Prostate gland (tissue), 2 donors: ENCODE data around the gene ATF1. TPM values are rescaled to one million over a fixed set of nuclear protein-coding genes. Genes with fewer than 3 reads are reported as not detected.
"Not testable (repeated sequence)": the region's sequence is repeated elsewhere in the genome, so short reads cannot be mapped to it uniquely, and the experiment has no call there.

Experiments used
- DNase-seq: peaks from one replicate; pipeline ENCODE4 v3.0.0-alpha.2; 2019; ENCODE audit warnings: low spot score
- H3K27ac ChIP-seq, 2 donors: fragments of 200-600 bp; sonication (generic); 2 replicates each; pipeline ENCODE4 v1.5.1; 2017 to 2019
- H3K27me3 ChIP-seq: fragments of 200-600 bp; sonication (generic); replicated peaks from 2 replicates; pipeline ENCODE4 v1.5.1; 2019; ENCODE audit not compliant: insufficient read depth
- H3K36me3 ChIP-seq, 2 donors: fragments of 200-600 bp; sonication (generic); 1 replicate in 1 of 2; 2 replicates in 1 of 2; pipeline versions ENCODE4 v1.5.1 to v1.8.1; 2017 to 2019
- H3K4me1 ChIP-seq: fragments of 200-600 bp; sonication (generic); replicated peaks from 2 replicates; pipeline ENCODE4 v1.5.1; 2019
- H3K4me3 ChIP-seq, 2 donors: fragments of 200-600 bp; sonication (generic); 2 replicates each; pipeline ENCODE4 v1.5.1; 2017 to 2019
- H3K9me3 ChIP-seq: fragments of 200-600 bp; sonication (generic); 2 replicates; pipeline ENCODE4 v1.5.1; 2017
- POLR2A ChIP-seq: fragments of 450-650 bp; IDR thresholded peaks from one replicate; pipeline ENCODE4 v1.6.1; 2016; ENCODE audit warnings: antibody characterized with exemption, mild to moderate bottlenecking
- POLR2AphosphoS5 ChIP-seq: sonication (generic); formaldehyde crosslinking; IDR thresholded peaks from one replicate; pipeline ENCODE4 v1.6.1; 2017; ENCODE audit warnings: antibody characterized with exemption
- WGBS: methylation state at CpG from one replicate; pipeline ENCODE4 v1.1.5; 2018; 5-methylcytosine and 5-hydroxymethylcytosine counted together
- intact Hi-C: fragments of 100-400 bp; cut with DNase I; formaldehyde crosslinking; loops from one replicate; pipeline ENCODE4 v1.14.2; 2022
- total RNA-seq, 2 donors: library from RNA; depleted of rRNA; stranded (reverse); fragments of >200 nt; gene quantifications; one replicate each; pipeline ENCODE4 v1.1.0, GENCODE V29; 2016
- TF ChIP-seq, protein P1 (sequence below), 4 experiments: fragments of 200-600 bp in 2 of 4; fragments of 450-650 bp in 2 of 4; sonication (generic) in 2 of 4; IDR thresholded peaks; 1 replicate in 3 of 4; 2 replicates in 1 of 4; pipeline ENCODE4 v1.5.1; 2016 to 2019; ENCODE audit warnings: antibody characterized with exemption in 4 of 4, mild to moderate bottlenecking in 2 of 4, moderate library complexity in 2 of 4

ATF1 gene
- total RNA-seq, 2 donors from 2014 or later, result 20.2 to 27.4 TPM

DNA sequence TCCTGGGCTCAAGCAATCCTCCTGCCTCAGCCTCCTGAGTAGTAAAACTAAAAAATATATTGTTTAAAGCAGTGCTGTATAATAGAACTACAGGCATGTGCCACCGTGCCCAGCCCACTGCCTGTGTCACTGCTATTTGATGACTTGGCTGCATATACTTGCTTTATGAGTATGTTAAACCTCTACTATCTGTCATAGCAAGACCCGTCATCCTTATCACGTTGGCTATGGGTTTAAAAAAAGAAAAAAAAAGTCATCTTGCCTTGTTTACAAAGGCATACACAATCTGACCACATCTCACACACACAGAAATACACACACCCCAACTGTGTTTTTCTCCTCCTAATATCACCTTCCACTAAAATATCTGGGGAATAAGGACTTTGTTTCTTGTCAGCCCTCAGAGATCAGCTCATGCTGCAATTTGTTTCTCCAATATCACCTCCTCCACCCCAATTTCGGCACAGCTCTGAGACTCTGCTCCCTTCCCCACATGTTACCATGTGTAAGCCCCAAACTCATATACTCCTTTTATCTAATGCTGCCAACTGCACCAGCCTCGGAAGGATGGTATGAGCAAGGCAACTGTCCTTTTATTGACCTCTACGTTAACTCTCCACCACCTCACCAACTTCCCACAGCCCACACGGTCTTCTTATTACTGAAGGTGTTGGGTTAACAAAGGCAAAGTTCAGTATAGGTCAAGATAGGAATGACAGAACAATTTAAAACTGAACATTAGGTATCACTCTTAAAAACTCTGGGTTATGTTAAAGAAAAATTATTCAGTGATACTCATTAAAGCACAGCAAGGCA is 78.0 kb downstream of the ATF1 start:
- intact Hi-C loops, result no loop called here
- Histone ChIP-seq H3K4me3 (no peak overlapping the region), H3K36me3 (no peaks in the 10 kb centered on the region), H3K27ac (no peak overlapping the region), H3K4me1 (no peaks in the 10 kb centered on the region), H3K9me3 (no peaks in the 10 kb centered on the region), H3K27me3 (no peaks in the 10 kb centered on the region)
- TF ChIP-seq POLR2A (no peak), POLR2AphosphoS5 (no peak)
- TF ChIP-seq, protein P1, sequence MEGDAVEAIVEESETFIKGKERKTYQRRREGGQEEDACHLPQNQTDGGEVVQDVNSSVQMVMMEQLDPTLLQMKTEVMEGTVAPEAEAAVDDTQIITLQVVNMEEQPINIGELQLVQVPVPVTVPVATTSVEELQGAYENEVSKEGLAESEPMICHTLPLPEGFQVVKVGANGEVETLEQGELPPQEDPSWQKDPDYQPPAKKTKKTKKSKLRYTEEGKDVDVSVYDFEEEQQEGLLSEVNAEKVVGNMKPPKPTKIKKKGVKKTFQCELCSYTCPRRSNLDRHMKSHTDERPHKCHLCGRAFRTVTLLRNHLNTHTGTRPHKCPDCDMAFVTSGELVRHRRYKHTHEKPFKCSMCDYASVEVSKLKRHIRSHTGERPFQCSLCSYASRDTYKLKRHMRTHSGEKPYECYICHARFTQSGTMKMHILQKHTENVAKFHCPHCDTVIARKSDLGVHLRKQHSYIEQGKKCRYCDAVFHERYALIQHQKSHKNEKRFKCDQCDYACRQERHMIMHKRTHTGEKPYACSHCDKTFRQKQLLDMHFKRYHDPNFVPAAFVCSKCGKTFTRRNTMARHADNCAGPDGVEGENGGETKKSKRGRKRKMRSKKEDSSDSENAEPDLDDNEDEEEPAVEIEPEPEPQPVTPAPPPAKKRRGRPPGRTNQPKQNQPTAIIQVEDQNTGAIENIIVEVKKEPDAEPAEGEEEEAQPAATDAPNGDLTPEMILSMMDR (IDR thresholded peaks at IDR 0.05), result no peak
- 46% methylated on average over 7 of the region's 7 CpGs for WGBS
- DNase-seq, result no peak

DNA sequence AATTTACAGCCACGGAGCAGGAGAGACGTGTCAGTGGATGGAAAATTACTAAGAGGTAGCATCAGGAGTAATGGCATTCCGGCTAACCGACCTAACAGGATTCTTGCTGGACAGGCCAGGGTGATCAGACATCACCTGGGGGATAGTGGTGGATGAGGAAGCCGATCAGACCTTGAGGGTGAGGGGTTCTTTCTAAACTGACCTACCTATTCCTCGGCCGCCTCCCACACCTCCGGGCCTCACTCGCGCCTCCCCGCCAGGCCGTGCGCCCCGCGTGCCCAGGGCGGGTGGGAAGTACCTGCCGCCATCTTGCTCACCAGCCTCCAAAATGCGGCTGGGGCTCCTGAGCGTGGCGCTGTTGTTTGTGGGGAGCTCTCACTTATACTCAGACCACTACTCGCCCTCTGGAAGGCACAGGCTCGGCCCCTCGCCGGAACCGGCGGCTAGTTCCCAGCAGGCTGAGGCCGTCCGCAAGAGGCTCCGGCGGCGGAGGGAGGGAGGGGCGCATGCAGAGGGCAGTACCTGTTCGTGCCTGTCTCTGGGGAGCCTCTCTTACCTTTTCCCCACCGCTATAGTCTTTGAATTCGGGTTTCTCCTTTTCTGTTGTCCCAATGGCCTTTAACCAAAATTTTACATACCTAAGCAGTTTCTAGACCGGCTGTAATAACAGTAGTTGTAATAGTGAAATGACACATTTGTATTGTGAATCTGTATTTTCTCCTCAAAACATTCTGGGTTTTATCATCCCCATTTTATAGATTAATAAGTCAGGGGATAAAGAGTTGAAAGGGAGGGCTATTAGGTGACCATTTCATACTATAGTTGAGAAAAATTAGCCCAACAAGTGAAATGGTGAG is 79.0 kb downstream of the ATF1 start, which contains the start of gene TMPRSS12:
Gene TMPRSS12 (plus strand): TSS at position 290 of the 857 bp plus-strand sequence. CDS start 39 bp downstream, at position 329.
- H3K9me3 ChIP-seq, result no peaks in the 10 kb centered on the region
- H3K4me1 ChIP-seq, result no peaks in the 10 kb centered on the region
- peak within 1 kb of the TSS; percentile 48 to 61 for H3K27ac ChIP-seq
- intact Hi-C loops, result no loop called here
- DNase-seq, result peak; percentile 48
- TF ChIP-seq POLR2AphosphoS5, result no peak
- TF ChIP-seq, protein P1 (IDR thresholded peaks at IDR 0.05), result peak in 2 of 4 experiments; percentile 24 to 45
- H3K27me3 ChIP-seq, result no peaks in the 10 kb centered on the region
- 12% methylated on average over 34 of the region's 36 CpGs for WGBS
- H3K36me3 ChIP-seq, result no peaks in the 10 kb centered on the region
- peak within 1 kb of the TSS; percentile 21 to 25 for H3K4me3 ChIP-seq

DNA sequence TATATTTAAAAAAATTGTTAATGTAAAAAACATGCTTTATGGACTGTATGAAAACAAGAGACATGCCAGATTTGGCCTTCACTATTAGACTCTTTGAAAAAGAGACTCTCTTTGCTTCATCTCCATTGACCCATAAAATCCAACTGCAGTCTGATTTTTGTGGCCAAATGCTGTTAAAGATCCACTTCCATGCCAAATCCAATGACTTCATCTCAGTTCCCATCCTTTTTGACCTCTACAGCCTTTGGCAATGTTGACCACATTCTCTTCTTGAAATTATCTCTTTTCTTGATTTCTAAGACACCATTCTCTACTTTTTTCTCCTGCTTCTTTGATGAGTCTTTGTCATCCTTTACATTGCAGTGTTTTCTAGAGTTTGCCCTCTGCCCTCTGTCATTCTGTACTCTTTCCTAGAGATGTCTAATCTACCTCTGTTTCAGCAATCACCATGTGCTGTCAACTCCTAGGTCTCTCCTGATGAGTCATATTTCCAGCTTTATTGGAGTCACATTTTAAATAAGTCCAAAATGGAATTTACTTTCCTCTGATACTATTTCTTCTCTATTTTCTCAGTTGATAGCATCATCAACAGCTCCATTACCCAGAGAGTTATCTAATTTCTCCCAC is 81.2 kb downstream of the ATF1 start:
- TF ChIP-seq POLR2AphosphoS5 (no peak), POLR2A (no peak)
- TF ChIP-seq, protein P1 (IDR thresholded peaks at IDR 0.05), result no peak
- intact Hi-C loops, result no loop called here

DNA sequence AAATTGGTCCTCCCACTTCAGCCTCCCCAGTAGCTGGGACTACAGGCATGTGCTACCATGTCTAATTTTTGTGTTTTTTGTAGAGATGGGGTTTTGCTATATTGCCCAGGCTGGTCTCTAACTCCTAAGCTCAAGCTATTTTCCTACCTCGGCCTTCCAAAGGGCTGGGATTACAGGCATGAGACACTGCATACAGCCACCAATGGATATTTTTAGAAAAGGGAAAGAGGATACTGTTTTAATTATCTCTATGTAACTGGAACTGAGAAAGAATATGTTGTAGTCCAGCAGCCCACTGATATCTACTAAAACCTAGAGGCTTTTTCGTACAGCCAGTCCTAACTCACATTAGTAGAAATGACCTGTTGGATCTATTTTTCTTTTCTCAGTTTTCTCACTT is 85.1 kb downstream of the ATF1 start:
- TF ChIP-seq, protein P1 (IDR thresholded peaks at IDR 0.05), result no peak
- no peak for TF ChIP-seq POLR2AphosphoS5
- TF ChIP-seq POLR2A, result no peak
- no peak overlapping the region for H3K4me3 ChIP-seq
- no peak for DNase-seq
- no peaks in the 10 kb centered on the region for H3K9me3 ChIP-seq
- WGBS, result 79% methylated on average over 2 of the region's 2 CpGs
- no peaks in the 10 kb centered on the region for H3K4me1 ChIP-seq
- no peaks in the 10 kb centered on the region for H3K27me3 ChIP-seq
- H3K36me3 ChIP-seq, result no peaks in the 10 kb centered on the region
- intact Hi-C loops, result no loop called here
- no peak overlapping the region for H3K27ac ChIP-seq

More for the DNA sequence above, 81.2 kb downstream of the ATF1 start:
- H3K4me3 ChIP-seq, result no peak overlapping the region
- H3K4me1 ChIP-seq, result no peaks in the 10 kb centered on the region
- H3K27me3 ChIP-seq, result no peaks in the 10 kb centered on the region
- H3K9me3 ChIP-seq, result no peaks in the 10 kb centered on the region
- no peak for DNase-seq
- H3K36me3 ChIP-seq, result no peaks in the 10 kb centered on the region
- H3K27ac ChIP-seq, result no peak overlapping the region

DNA sequence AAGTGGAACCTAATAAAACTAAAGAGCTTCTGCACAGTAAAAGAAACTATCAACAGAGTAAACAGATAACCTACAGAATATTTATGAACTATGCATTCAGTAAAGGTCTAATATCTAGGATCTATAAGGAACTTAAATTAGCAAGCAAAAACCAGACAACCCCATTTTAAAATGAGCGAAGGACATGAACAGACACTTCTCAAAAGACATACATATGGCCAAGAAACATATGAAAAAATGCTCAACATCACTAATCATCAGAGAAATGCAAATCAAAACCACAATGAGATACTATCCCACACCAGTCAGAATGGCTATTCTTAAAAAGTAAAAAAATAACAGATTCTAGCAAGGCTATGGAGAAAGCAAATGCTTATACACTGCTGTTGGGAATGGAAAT is 91.3 kb downstream of the ATF1 start:
- 100% methylated on average over 1 of the region's 1 CpG for WGBS
- DNase-seq, H3K4me1 ChIP-seq, H3K4me3 ChIP-seq, intact Hi-C loops, H3K27ac ChIP-seq, H3K9me3 ChIP-seq, H3K27me3 ChIP-seq, H3K36me3 ChIP-seq: not testable (repeated sequence)

DNA sequence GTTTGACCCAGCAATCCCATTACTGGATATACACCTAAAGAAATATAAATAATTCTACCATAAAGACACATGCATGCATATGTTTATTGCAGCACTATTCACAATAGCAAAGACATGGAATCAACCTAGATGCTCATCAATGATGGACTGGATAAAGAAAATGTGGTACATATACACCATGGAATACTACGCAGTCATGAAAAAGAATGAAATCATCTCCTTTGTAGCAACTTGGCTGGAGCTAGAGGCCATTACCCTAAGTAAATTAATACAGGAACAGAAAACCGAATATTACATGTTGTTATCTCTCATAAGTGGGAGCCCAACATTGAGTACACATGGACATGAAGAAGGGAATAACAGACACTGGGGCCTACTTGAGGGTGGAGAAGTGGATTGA is 91.8 kb downstream of the ATF1 start:
- H3K36me3 ChIP-seq, H3K4me3 ChIP-seq, intact Hi-C loops, DNase-seq, H3K27ac ChIP-seq, H3K27me3 ChIP-seq, H3K9me3 ChIP-seq, H3K4me1 ChIP-seq: not testable (repeated sequence)
- 89% methylated on average over 2 of the region's 2 CpGs for WGBS
